GM21825 (cell line): Measurements from ENCODE around the gene CABP1.
"Not testable (repeated sequence)": the region's sequence is repeated elsewhere in the genome, so short reads cannot be mapped to it uniquely, and the experiment has no call there.

Experiments used
- ATAC-seq: cut with Tn5 transposase; IDR thresholded peaks from one replicate; pipeline ENCODE4 v1.9.1; 2021; ENCODE audit warnings: mild to moderate bottlenecking, moderate library complexity; ENCODE audit not compliant: unreplicated experiment

The CABP1 gene

GRCh38 chr12:120663741-120664140, 23.3 kb downstream of the CABP1 start:
- no peak for ATAC-seq

GRCh38 chr12:120666571-120667390, 26.4 kb downstream of the CABP1 start:
- no peak for ATAC-seq

DNA sequence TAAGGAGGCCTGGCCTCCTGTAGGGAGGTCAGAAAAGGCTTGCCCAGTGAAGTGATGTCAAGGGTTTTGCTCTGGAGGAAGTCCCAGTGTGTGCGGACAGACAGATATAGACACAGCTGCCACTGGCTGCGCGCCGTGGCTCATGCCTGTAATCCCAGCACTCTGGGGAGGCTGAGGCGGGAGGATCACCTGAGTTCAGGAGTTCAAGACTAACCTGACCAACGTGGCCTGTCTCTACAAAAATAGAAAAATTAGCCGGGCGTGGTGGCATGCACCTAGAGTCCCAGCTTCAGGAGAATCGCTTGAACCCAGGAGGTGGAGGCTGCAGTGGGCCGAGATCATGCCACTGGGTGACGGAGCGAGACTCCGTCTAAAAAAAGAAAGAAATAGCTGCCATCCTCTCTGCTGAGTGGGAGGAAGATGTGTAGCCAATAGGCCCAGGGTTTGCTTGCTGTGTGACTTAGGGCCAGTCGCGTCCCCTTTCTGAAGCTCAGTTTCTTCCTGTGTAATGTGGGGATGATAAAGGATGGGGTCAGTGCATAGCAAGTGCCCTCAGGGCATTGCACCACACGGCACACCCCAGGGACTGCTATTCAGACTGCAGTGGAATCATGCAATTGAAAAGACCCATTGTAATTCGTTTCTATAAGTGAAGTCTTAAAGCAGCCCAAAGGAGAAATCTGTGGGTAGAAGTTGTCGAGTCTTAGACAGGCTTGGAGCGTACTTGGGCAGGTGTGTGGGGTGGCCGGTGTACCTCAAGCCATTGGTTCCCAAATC, 27.9 kb downstream of the CABP1 start:
- no peak for ATAC-seq

DNA sequence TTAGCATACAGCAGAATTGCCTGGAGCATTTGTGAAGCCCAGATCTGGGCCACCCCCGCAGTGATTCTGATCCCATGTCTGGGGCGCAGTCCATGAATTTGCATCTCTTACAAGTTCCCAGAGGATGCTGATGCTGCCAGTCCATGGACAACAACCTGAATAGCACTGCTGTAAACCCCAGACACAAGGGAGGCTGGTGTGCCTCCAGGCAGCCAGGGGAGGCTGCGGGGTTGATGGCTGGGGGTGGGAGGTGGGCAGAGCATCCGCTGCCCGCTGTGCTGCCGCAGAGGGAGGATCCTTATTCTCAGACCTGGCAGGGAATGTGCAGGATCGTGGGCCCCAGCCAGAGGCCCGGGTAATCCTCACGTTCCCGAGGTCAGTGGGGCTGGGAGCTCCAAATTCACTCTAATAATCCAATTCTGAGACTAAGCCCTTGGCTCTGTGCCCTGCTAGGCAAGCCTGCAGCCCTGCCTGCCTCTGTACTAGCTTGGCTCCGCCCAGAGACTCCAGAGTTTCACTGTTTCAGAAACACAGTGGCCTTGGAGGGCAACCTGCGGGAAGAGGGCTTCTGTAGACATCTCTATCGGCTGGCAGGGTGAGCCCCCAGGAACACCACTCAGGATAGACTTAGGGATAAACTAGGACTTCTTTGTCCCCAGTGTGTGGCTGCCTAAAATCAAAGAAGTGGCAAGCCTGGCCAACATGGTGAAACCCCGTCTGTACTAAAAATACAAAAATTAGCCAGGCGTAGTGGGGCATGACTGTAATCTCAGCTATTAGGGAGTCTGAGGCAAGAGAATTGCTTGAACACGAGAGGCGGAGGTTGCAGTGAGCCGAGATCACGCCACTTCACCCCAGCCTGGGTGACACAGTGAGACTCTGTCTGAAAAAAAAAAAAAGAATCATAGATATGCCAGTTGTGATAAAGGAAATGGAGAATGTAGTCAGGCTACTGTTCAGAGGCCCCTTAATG, 28.7 kb downstream of the CABP1 start:
- ATAC-seq: peak; percentile 49

- not testable (repeated sequence) for ATAC-seq
Measured at GRCh38 chr12:120670237-120670636, 29.8 kb downstream of the CABP1 start.

DNA sequence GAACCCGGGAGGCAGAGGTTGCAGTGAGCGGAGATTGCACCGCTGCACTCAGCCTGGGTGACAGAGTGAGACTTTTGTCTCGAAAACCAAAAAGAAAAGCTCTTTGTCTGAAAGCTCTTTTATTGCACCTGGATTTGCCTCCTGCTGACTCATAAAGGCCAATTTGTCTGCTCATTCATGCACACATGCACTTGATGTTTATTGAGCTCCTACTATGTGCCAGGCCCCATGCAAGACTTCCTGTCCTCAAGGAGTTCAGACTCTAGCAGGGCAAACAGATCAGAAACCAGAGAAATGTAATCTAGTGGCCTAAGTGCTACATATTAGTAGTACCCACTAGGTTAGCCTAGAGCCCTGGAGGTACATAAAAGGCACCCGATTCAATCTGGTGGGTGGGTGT, 30.2 kb downstream of the CABP1 start:
- no peak for ATAC-seq

- no peak for ATAC-seq
Measured at GRCh38 chr12:120674097-120674636, 33.7 kb downstream of the CABP1 start.

GRCh38 chr12:120677765-120678473, 37.5 kb downstream of the CABP1 start:
- ATAC-seq: peak; percentile 57

- ATAC-seq: peak; percentile 9
Measured at GRCh38 chr12:120678572-120678971, 38.1 kb downstream of the CABP1 start.

GRCh38 chr12:120680165-120680738, 39.8 kb downstream of the CABP1 start:
- ATAC-seq: no peak

DNA sequence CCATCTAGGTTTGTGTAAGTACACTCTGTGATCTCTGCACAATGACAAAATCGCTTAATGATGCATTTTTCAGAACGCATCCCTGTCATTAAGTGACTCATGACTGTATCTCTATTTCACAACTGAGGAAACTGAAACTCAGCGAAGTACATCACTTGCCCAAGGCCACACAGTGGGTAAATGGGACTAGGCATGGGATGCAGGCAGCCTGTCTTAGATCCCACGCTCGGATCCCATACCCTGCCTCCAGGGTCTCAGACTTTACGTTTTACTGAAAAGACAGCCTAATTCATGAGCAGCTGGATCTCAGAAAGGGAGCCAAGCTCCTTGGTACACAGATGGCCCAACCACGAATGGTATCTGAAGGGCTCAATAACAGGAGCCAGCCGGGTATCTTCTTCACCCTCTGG, 44.1 kb downstream of the CABP1 start:
- no peak for ATAC-seq

GRCh38 chr12:120685522-120685921, 45.1 kb downstream of the CABP1 start:
- no peak for ATAC-seq

- ATAC-seq: peak; percentile 69
Measured at GRCh38 chr12:120686151-120686689, 45.8 kb downstream of the CABP1 start.

- ATAC-seq: peak; percentile 65
Measured at GRCh38 chr12:120686690-120687577, 46.5 kb downstream of the CABP1 start, which contains the start of gene MLEC. MLEC (plus strand) TSS chr12:120687149; CDS start chr12:120687297, 148 bp downstream.

GRCh38 chr12:120687578-120688289, 47.3 kb downstream of the CABP1 start:
- no peak for ATAC-seq

GRCh38 chr12:120688527-120689071, 48.2 kb downstream of the CABP1 start:
- no peak for ATAC-seq

DNA sequence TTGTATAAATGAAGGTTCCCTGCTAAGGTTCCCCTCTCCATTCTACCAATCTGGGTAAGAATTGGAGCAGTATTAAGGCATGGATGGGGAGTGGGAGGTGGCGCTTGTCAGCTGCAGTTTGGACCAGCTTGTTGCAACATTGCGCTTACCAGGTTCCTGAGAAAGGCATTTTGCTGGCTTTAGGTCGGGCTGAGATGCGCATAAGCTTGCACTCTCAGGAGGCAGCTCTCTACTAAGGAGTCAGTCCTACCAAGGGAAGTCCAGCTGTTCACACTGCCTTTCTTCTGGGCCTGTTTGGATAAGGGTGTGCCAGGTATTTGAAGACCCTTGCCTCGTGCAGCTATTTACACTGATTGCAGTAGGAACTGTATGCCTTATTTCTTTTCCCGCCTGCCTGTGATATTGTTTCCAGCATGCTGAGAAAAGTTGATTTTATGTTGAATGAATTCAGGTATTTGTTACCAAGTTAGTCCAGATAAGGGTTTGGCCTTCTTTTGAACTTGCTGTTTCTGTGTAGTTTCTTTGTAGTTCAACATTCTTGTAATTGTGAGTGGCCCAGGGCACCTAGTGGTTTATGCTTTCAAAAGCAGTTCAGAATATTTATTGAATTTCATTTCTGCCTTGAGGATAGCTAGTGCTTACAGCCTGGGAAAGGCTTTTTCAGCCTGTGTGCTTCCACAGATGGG, 49.1 kb downstream of the CABP1 start:
- no peak for ATAC-seq
